ENCODE results near the gene MRC2. TPM values are rescaled to one million over a fixed set of nuclear protein-coding genes. Genes with fewer than 3 reads are reported as not detected.
"Not testable (repeated sequence)": the region's sequence is repeated elsewhere in the genome, so short reads cannot be mapped to it uniquely, and the experiment has no call there.

Gene MRC2
- total RNA-seq, 3 donors from 2014 or later (not counting 1 experiment from before 2014, with no cell fraction given) = 0.23 to 0.54 (median 0.50) TPM

GRCh38 chr17:62581764-62582163, 45.7 kb upstream of the MRC2 start:
- H3K4me1 Mint-ChIP-seq = peaks cover 0 to 7% of the 10 kb centered on the region in 2 donors
- no peak overlapping the region for H3K4me3 ChIP-seq (ENCODE audit: low read length)
- H3K27me3 Mint-ChIP-seq (ENCODE audit: low read depth in 2 of 2) = no peaks in the 10 kb centered on the region
- no peak for ATAC-seq
- no peak overlapping the region for H3K4me3 Mint-ChIP-seq
- no peak for DNase-seq
- no peaks in the 10 kb centered on the region for H3K9me3 ChIP-seq (ENCODE audit: control insufficient read depth, insufficient read depth, low read length)
- TF ChIP-seq, protein P1, sequence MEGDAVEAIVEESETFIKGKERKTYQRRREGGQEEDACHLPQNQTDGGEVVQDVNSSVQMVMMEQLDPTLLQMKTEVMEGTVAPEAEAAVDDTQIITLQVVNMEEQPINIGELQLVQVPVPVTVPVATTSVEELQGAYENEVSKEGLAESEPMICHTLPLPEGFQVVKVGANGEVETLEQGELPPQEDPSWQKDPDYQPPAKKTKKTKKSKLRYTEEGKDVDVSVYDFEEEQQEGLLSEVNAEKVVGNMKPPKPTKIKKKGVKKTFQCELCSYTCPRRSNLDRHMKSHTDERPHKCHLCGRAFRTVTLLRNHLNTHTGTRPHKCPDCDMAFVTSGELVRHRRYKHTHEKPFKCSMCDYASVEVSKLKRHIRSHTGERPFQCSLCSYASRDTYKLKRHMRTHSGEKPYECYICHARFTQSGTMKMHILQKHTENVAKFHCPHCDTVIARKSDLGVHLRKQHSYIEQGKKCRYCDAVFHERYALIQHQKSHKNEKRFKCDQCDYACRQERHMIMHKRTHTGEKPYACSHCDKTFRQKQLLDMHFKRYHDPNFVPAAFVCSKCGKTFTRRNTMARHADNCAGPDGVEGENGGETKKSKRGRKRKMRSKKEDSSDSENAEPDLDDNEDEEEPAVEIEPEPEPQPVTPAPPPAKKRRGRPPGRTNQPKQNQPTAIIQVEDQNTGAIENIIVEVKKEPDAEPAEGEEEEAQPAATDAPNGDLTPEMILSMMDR (IDR thresholded peaks at IDR 0.05) = no peak
- peak overlapping the region in 1 of 2 donors; percentile 18 for H3K27ac Mint-ChIP-seq
- no peak overlapping the region for H3K27ac ChIP-seq (ENCODE audit: low read length)
- H3K9me3 Mint-ChIP-seq = no peaks in the 10 kb centered on the region
- H3K27me3 ChIP-seq (ENCODE audit: control insufficient read depth, insufficient read depth, low read length) = no peaks in the 10 kb centered on the region
- intact Hi-C loops (cut with micrococcal nuclease) = no loop called here
- peaks cover 42% of the 10 kb centered on the region for H3K36me3 ChIP-seq (ENCODE audit: control insufficient read depth, insufficient read depth, low read length)
- H3K36me3 Mint-ChIP-seq = no peaks in the 10 kb centered on the region
- 100% methylated on average over 1 of the region's 1 CpG for WGBS (ENCODE audit: insufficient coverage)
- H3K4me1 ChIP-seq (ENCODE audit: control insufficient read depth, insufficient read depth, low read length) = no peaks in the 10 kb centered on the region

- no peak for DNase-seq
- Histone ChIP-seq H3K27ac (ENCODE audit: low read length) (no peak overlapping the region), H3K27me3 (ENCODE audit: control insufficient read depth, insufficient read depth, low read length) (no peaks in the 10 kb centered on the region), H3K9me3 (ENCODE audit: control insufficient read depth, insufficient read depth, low read length) (no peaks in the 10 kb centered on the region), H3K4me1 (ENCODE audit: control insufficient read depth, insufficient read depth, low read length) (no peaks in the 10 kb centered on the region), H3K36me3 (ENCODE audit: control insufficient read depth, insufficient read depth, low read length) (peaks cover 46% of the 10 kb centered on the region), H3K4me3 (ENCODE audit: low read length) (no peak overlapping the region)
- no peak for ATAC-seq
- 100% methylated on average over 2 of the region's 2 CpGs for WGBS (ENCODE audit: insufficient coverage)
- Mint-ChIP-seq H3K36me3 (no peaks in the 10 kb centered on the region), H3K4me3 (no peak overlapping the region), H3K4me1 (peaks cover 0 to 5% of the 10 kb centered on the region in 2 donors), H3K9me3 (no peaks in the 10 kb centered on the region), H3K27me3 (ENCODE audit: low read depth in 2 of 2) (no peaks in the 10 kb centered on the region), H3K27ac (no peak overlapping the region)
- TF ChIP-seq, protein P1 (IDR thresholded peaks at IDR 0.05) = no peak
- intact Hi-C loops (cut with micrococcal nuclease) = no loop called here
These were observed 39.9 kb upstream of the MRC2 start for GRCh38 chr17:62587554-62587953.

- H3K27ac Mint-ChIP-seq = peak overlapping the region; percentile 47 to 60
- H3K4me1 Mint-ChIP-seq = peaks cover 0 to 5% of the 10 kb centered on the region in 2 donors
- 95% methylated on average over 6 of the region's 7 CpGs for WGBS (ENCODE audit: insufficient coverage)
- no peaks in the 10 kb centered on the region for H3K36me3 Mint-ChIP-seq
- no peak overlapping the region for H3K4me3 ChIP-seq (ENCODE audit: low read length)
- ATAC-seq (no peak), DNase-seq (no peak)
- peaks cover 48% of the 10 kb centered on the region for H3K36me3 ChIP-seq (ENCODE audit: control insufficient read depth, insufficient read depth, low read length)
- no peaks in the 10 kb centered on the region for H3K9me3 Mint-ChIP-seq
- H3K9me3 ChIP-seq (ENCODE audit: control insufficient read depth, insufficient read depth, low read length) = no peaks in the 10 kb centered on the region
- H3K4me1 ChIP-seq (ENCODE audit: control insufficient read depth, insufficient read depth, low read length) = no peaks in the 10 kb centered on the region
- H3K4me3 Mint-ChIP-seq = no peak overlapping the region
- intact Hi-C loops (cut with micrococcal nuclease) = no loop called here
- TF ChIP-seq, protein P1 (IDR thresholded peaks at IDR 0.05) = no peak
- no peaks in the 10 kb centered on the region for H3K27me3 ChIP-seq (ENCODE audit: control insufficient read depth, insufficient read depth, low read length)
- H3K27me3 Mint-ChIP-seq (ENCODE audit: low read depth in 2 of 2) = no peaks in the 10 kb centered on the region
- no peak overlapping the region for H3K27ac ChIP-seq (ENCODE audit: low read length)
These were observed 39.4 kb upstream of the MRC2 start for GRCh38 chr17:62588109-62588508.

DNA sequence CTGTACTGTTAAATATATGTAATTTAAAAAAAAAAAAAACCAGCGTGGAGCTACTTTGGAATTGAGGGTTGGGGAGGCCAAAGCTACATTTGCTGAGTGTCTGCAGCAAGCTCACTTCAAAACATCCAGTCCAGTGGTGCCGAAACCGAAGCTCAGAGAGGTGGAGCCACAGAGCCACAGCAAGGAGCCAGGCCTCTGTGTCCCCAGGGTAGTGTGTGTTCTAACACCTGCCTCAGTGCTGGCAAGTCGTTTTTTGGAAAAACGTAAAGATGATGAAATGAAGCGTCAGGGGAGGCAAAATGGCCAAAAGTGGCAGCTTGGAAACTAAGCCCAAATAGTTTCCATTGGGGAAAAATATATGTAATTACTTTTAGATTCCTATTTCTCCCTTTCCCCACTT, 36.1 kb upstream of the MRC2 start:
- Histone ChIP-seq H3K4me3 (ENCODE audit: low read length) (no peak overlapping the region), H3K36me3 (ENCODE audit: control insufficient read depth, insufficient read depth, low read length) (peaks cover 38% of the 10 kb centered on the region), H3K4me1 (ENCODE audit: control insufficient read depth, insufficient read depth, low read length) (no peaks in the 10 kb centered on the region), H3K27ac (ENCODE audit: low read length) (no peak overlapping the region), H3K27me3 (ENCODE audit: control insufficient read depth, insufficient read depth, low read length) (no peaks in the 10 kb centered on the region), H3K9me3 (ENCODE audit: control insufficient read depth, insufficient read depth, low read length) (no peaks in the 10 kb centered on the region)
- no peak for ATAC-seq
- no peak overlapping the region for H3K27ac Mint-ChIP-seq
- no peak for DNase-seq
- H3K27me3 Mint-ChIP-seq (ENCODE audit: low read depth in 2 of 2) = no peaks in the 10 kb centered on the region
- H3K4me3 Mint-ChIP-seq = no peak overlapping the region
- H3K9me3 Mint-ChIP-seq = no peaks in the 10 kb centered on the region
- TF ChIP-seq, protein P1 (IDR thresholded peaks at IDR 0.05) = no peak
- 98% methylated on average over 6 of the region's 6 CpGs for WGBS (ENCODE audit: insufficient coverage)
- H3K4me1 Mint-ChIP-seq = peaks cover 0 to 5% of the 10 kb centered on the region in 2 donors
- intact Hi-C loops (cut with micrococcal nuclease) = no loop called here
- H3K36me3 Mint-ChIP-seq = peaks cover 4% of the 10 kb centered on the region

- ATAC-seq; H3K27me3 Mint-ChIP-seq (ENCODE audit: low read depth in 2 of 2); H3K4me3 ChIP-seq (ENCODE audit: low read length); H3K27ac Mint-ChIP-seq; H3K27ac ChIP-seq (ENCODE audit: low read length); H3K27me3 ChIP-seq (ENCODE audit: control insufficient read depth, insufficient read depth, low read length); H3K36me3 Mint-ChIP-seq; DNase-seq; H3K4me1 ChIP-seq (ENCODE audit: control insufficient read depth, insufficient read depth, low read length); intact Hi-C loops (cut with micrococcal nuclease); H3K9me3 ChIP-seq (ENCODE audit: control insufficient read depth, insufficient read depth, low read length); H3K4me3 Mint-ChIP-seq; H3K9me3 Mint-ChIP-seq; H3K4me1 Mint-ChIP-seq: not testable (repeated sequence)
- peaks cover 39% of the 10 kb centered on the region for H3K36me3 ChIP-seq (ENCODE audit: control insufficient read depth, insufficient read depth, low read length)
- WGBS (ENCODE audit: insufficient coverage) = 87% methylated on average over 11 of the region's 11 CpGs
These were observed 35.6 kb upstream of the MRC2 start for GRCh38 chr17:62591822-62592221.

All from natural killer cell (primary cell).